Mesothelial cell of epicardium (in vitro differentiated cells): ENCODE data around the gene CAP1. TPM values are rescaled to one million over a fixed set of nuclear protein-coding genes. Genes with fewer than 3 reads are reported as not detected.
A peak's percentile ranks its signal among the peaks of the same experiment; 100 is the strongest.

Experiments used
- DNase-seq, 2 experiments: peaks; one replicate each; pipeline ENCODE4 v3.0.0; 2021; ENCODE audit warnings: low spot score in 2 of 2; ENCODE audit not compliant: unreplicated experiment in 2 of 2
- H3K27ac Mint-ChIP-seq: 2 replicates; pipeline ENCODE4 v1.8.0; 2021; ENCODE audit warnings: mixed read lengths
- H3K27me3 Mint-ChIP-seq: 2 replicates; pipeline ENCODE4 v1.8.0; 2021; ENCODE audit warnings: low read depth, mixed read lengths
- H3K36me3 Mint-ChIP-seq: 2 replicates; pipeline ENCODE4 v1.8.0; 2021; ENCODE audit warnings: mixed read lengths
- H3K4me1 Mint-ChIP-seq: 2 replicates; pipeline ENCODE4 v1.8.0; 2021; ENCODE audit warnings: mixed read lengths
- H3K4me3 Mint-ChIP-seq: 2 replicates; pipeline ENCODE4 v1.8.0; 2021; ENCODE audit warnings: mild to moderate bottlenecking, moderate library complexity, mixed read lengths
- H3K9me3 Mint-ChIP-seq: 2 replicates; pipeline ENCODE4 v1.8.0; 2021; ENCODE audit warnings: mixed read lengths
- CTCF ChIP-seq: fragments of 200-600 bp; sonication (generic); IDR thresholded peaks from one replicate; pipeline ENCODE4 v1.5.0; 2021; ENCODE audit warnings: antibody characterized with exemption; ENCODE audit not compliant: unreplicated experiment
- total RNA-seq: library from RNA; stranded (reverse); gene quantifications from 3 replicates; pipeline ENCODE4 v1.2.1, GENCODE V29; 2021

CAP1 gene
- total RNA-seq, 1 donor from 2014 or later: 146 TPM

GRCh38 chr1:40027647-40028046, 12.9 kb upstream of the CAP1 start:
- H3K27me3 Mint-ChIP-seq: peaks cover 17% of the 10 kb centered on the region
- H3K27ac Mint-ChIP-seq: no peak overlapping the region
- no peak for TF ChIP-seq CTCF
- no peaks in the 10 kb centered on the region for H3K36me3 Mint-ChIP-seq
- peaks cover 19% of the 10 kb centered on the region for H3K4me1 Mint-ChIP-seq
- DNase-seq: no peak
- H3K9me3 Mint-ChIP-seq: peaks cover 14% of the 10 kb centered on the region
- H3K4me3 Mint-ChIP-seq: no peak overlapping the region

- H3K36me3 Mint-ChIP-seq: no peaks in the 10 kb centered on the region
- H3K4me3 Mint-ChIP-seq: no peak overlapping the region
- TF ChIP-seq CTCF: no peak
- DNase-seq: no peak
- peaks cover 4% of the 10 kb centered on the region for H3K9me3 Mint-ChIP-seq
- peaks cover 19% of the 10 kb centered on the region for H3K4me1 Mint-ChIP-seq
- H3K27ac Mint-ChIP-seq: no peak overlapping the region
- H3K27me3 Mint-ChIP-seq: peaks cover 14% of the 10 kb centered on the region
These were observed 10.9 kb upstream of the CAP1 start for GRCh38 chr1:40029608-40030007.

- H3K27me3 Mint-ChIP-seq: peaks cover 14% of the 10 kb centered on the region
- no peak for TF ChIP-seq CTCF
- peak overlapping the region; percentile 3 for H3K27ac Mint-ChIP-seq
- H3K9me3 Mint-ChIP-seq: peaks cover 4% of the 10 kb centered on the region
- no peak overlapping the region for H3K4me3 Mint-ChIP-seq
- no peaks in the 10 kb centered on the region for H3K36me3 Mint-ChIP-seq
- H3K4me1 Mint-ChIP-seq: peaks cover 19% of the 10 kb centered on the region
- no peak for DNase-seq
These were observed 9.9 kb upstream of the CAP1 start for GRCh38 chr1:40030528-40031135.

GRCh38 chr1:40032240-40032891, 8.2 kb upstream of the CAP1 start:
- no peak for DNase-seq
- Mint-ChIP-seq H3K27ac (no peak overlapping the region), H3K4me1 (peaks cover 25% of the 10 kb centered on the region), H3K9me3 (no peaks in the 10 kb centered on the region), H3K27me3 (peaks cover 12% of the 10 kb centered on the region), H3K36me3 (no peaks in the 10 kb centered on the region), H3K4me3 (no peak overlapping the region)
- peak; percentile 47 for TF ChIP-seq CTCF

GRCh38 chr1:40034869-40035268, 5.7 kb upstream of the CAP1 start:
- Mint-ChIP-seq H3K27me3 (no peaks in the 10 kb centered on the region), H3K27ac (no peak overlapping the region), H3K4me3 (no peak overlapping the region), H3K36me3 (no peaks in the 10 kb centered on the region), H3K4me1 (peaks cover 33% of the 10 kb centered on the region), H3K9me3 (no peaks in the 10 kb centered on the region)
- DNase-seq: no peak
- TF ChIP-seq CTCF: no peak
